ENCODE results near the gene PITPNM1.
A peak's percentile ranks its signal among the peaks of the same experiment; 100 is the strongest.
"Not testable (repeated sequence)": the region's sequence is repeated elsewhere in the genome, so short reads cannot be mapped to it uniquely, and the experiment has no call there.

The PITPNM1 gene

DNA sequence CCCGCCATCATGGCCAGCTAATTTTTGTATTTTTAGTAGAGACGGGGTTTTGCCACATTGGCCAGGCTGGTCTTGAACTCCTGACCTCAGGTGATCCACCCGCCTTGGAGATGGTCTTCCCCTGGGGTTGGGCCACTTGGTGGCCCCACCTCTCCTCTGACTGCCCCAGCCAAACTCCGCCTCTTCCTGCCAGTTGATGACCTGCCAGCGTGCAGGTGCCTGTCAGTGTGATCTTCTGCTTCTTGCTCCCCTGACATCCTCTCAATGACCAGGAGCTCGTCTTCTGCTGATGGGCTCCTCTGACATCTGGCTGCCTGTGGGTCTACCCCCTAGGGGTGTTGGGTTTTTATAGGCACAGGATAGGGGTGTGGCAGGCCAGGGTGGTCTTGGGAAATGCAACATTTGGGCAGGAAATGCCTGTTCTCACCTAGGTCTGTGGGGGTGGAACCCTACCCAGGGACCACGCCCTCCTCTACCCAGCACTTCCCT is 19.2 kb downstream of the PITPNM1 start:
- not testable (repeated sequence) for DNase-seq

DNA sequence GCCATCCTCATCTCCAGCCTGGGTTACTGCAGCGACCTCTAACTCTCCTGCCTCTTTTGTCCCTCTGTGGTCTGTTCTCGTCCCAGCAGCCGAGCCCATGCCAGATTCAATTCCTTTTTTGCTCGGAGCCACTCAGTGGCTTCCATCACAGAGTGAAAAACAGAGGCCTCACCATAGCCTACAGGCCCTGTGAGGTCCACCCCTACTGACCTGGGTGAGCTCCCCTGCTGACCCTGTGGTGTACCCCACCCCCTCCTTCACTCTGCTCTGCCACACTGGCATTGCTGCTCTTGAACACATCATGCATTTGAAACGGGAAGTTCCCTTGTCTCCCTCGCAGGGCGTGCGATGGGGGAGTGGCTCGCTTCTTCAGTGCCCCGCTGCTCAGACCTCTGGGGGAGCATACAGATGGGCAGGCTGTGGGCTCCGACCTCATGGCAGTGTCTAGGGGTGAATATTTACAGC is 20.3 kb downstream of the PITPNM1 start:
- DNase-seq: no peak

DNA sequence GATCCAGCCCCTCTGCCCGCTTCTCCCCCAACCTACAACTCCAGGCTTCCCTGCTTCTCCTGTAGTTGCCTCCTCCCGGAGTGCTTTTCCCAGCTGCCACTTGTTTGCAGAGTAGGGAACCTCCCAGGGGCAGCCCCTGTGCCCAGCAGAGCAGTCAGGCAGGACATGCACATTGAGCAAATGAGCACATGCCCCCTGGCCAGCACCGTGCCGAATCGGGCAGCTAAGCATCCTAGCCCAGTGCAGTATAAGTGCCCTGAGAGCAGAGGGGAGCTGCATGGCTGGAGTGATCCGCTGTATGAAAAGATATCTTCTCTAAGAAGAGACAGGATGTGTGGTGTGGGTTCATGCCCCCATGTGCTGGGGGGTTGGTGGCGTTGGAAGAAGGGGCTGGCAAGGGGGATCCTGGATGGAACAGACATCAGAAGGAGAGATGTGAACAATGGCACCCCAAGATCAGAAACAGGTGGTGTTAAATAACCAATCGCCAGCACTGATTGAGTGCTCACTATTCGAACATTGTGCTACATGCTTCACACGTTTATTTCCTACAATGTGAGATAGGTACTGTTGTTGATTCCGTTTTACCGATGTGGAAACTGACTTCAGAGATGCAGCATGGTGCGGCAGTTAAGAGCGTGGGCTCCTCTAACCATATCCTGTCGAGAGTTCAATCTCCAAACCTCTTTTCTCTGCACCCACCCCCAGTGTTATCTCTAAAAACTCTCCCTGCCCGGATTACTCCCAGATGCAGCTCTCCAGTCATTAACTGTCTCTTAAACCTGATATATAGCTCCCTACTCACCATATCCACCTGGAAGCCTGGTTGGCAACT is 21.1 kb downstream of the PITPNM1 start:
- DNase-seq: no peak

DNA sequence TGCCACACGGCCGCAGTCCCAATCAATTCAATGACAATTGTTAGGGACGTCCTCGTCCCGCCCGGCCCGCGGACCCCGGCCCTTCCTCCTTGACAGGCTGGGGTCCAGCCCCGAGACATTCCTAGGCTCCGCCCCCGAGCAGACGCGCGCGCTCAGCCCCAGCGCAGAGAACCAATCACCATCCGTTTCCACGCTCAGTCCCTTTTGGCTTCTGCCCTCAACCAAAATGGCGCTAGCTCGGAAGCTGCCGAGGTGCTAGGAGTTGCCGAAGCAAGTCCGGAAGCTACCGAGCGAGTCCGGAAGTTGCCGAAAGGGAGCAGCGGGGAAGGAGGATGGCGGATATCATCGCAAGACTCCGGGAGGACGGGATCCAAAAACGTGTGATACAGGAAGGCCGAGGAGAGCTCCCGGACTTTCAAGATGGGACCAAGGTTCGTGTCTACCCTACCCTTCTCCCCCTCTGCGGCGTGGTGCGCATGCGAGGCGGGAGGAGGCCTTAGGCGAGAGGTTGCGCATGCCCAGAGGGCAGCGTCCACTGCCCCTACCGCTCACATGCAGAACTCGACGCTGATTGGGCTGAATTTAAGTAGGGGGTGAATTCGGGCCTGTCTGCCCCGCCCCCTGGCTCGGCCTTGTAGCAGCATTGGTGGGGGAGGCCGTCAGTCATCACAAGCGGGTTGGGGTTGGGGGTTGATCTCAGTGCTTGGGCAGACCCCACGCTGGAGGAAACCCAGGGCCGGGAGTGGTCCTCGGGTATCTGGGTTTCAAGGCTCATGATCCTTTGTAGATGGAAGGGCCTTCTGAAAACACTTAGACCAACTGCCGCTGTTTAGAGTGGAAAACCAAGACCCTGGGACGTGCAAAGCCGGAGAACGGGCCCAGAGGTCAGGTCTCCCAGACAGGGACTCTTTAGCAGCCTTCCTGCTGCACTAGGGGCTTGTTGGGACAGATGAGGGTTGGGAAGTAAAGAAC is 22.1 kb downstream of the PITPNM1 start, which contains the start of gene AIP:
AIP (plus strand) TSS at position 200 of the 972 bp plus-strand sequence; CDS start at position 333, 133 bp downstream.
- DNase-seq: peak; percentile 97

DNA sequence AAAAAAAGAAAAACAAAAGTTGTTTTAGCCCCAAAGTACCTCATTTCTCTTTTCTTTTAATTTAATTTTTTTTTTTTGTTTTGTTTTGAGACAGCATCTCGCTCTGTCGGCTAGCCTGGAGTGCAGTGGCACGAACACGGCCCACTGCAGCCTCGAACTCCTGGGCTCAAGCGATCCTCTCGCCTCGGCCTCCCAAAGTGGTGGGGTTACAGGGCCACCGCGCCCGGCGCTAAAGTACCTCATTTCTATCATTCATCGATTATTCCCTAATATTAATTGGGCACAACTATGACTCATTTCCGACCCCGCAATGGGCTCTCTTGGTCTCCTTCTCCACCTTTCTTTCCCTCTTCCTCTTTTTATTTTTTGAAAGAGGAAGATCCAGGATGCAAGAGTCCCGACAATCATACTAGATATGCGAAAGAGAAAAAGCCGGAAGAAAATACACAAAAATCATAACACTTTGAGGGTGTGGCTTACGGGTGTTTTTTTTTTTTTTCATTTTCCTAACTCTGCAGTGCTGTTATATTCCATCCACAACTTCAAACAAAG is 22.8 kb downstream of the PITPNM1 start:
- DNase-seq: no peak

DNA sequence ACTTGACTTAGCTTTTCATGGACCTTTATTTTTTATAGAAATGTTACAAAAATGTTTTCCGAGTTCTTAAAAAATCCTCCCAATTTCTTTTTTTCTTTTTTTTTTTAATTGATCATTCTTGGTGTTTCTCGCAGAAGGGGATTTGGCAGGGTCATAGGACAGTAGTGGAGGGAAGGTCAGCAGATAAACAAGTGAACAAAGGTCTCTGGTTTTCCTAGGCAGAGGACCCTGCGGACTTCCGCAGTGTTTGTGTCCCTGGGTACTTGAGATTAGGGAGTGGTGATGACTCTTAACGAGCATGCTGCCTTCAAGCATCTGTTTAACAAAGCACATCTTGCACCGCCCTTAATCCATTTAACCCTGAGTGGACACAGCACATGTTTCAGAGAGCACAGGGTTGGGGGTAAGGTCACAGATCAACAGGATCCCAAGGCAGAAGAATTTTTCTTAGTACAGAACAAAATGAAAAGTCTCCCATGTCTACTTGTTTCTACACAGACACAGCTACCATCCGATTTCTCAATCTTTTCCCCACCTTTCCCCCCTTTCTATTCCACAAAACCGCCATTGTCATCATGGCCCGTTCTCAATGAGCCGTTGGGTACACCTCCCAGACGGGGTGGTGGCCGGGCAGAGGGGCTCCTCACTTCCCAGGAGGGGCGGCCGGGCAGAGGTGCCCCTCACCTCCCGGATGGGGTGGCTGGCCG is 27.7 kb downstream of the PITPNM1 start:
- not testable (repeated sequence) for DNase-seq

DNA sequence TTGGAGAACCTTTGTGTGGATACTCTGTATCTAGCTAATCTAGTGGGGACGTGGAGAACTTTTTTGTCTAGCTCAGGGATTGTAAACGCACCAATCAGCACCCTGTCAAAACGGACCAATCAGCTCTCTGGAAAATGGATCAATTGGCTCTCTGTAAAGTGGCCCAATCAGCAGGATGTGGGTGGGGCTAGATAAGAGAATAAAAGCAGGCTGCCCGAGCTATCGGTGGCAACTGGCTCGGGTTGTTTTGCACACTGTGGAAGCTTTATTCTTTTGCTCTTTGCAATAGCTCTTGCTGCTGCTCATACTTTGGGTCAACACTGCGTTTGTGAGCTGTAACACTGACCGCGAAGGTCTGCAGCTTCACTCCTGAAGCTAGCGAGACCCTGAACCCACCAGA is 28.5 kb downstream of the PITPNM1 start:
- not testable (repeated sequence) for DNase-seq

DNA sequence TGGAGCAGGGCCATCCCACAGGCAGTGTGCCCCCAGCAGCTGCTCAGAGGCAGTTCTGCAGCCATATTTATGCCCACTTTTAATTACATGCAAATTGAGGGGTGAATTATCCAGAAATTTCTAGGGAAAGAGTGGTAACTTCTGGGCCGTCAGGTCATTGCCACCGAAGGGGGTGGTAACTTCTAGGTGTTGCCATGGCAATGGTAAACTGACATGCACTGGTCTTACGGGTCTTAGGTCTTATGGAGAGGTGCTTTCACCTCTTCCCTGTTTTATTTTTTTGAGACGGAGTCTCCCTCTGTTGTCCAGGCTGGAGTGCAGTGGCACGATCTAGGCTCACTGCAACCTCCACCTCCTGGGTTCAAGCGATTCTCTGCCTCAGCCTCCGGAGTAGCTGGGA is 32.3 kb downstream of the PITPNM1 start:
- no peak for DNase-seq

DNA sequence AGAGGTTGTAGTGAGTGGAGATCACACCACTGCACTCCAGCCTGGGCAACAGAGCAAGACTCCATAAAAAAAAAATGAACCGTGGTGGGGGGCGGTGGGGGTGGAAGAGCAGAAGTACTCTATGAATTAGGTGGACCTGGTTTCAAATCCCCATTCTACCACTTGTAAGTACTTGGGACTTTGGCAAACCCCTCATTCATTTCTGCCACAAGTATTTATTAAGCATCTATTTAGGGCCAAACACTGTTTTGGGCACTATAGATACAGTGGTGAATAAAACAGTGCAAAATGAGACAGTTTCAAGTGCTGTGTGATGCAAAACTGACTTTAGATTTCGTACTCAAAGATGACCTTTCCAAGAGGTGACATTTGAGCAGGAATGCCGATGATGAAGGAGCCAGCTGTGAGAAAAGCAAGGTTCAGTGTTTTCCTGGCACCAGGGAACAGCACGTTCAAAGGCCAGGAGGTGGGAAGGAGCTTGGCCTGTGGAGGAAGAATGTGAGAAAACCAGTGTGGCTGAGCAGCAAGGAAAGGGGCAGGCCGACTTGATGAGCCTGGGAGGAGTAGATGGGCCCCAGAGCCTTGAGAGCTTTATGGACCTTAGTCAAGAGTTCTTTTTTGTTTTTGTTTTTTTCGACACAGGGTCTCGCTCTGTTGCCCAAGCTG is 34.7 kb downstream of the PITPNM1 start:
- DNase-seq: no peak

DNA sequence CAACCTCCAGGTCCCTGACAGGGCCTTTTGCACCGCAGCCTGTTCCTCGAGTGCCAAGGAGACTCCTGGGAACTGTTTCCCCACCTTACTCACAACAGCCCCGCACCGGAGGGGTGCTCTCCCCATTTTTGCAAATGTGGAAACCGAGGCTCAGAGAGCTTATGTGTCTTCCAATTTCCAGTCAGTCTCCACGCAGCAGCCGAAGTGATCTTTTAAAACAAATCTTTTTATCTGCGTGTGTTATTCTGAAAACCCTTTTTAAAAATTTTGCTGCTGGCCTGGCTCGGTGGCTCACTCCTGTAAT is 35.7 kb downstream of the PITPNM1 start:
- no peak for DNase-seq

DNA sequence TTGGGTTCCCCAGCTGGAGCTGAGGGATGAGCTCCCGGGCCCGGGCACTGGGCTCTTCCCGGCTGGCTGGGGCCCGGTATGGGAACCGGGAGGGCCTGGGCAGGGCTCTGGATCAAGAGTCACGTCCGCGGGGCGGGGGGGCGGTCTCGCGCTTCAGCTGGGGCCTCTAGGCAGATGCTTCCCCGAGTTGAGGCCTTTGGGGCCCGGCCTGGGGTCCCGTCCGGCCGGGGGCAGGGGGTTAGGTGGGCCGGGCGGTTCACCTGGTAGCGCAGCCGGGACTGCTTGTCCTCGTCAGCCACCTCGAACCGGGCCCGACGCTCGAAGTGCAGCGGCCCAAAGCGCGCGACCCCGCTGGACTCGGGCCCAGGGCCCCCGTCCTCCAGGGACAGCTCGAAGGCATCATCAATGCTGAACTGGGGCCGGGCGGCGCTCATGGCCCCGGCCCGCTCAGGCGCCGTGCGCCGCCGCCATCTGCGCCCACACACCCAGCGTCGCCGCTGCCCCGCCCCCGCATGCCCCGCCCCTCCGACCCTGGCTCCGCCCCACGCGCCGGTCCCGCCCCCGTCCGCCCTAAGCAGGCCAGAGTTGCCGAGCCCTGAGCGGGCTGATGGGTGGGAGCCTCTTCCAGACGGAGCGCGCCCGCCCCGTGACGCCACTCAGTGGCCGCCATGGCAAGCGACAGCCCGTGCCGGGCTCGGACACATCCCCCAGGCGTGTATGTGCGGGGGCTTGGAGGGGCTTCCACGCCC is 36.2 kb downstream of the PITPNM1 start, which contains the start of gene TMEM134:
TMEM134 (minus strand) TSS at position 493 of the 749 bp plus-strand sequence; CDS start at position 434, 59 bp downstream.
- peak; percentile 94 for DNase-seq

DNA sequence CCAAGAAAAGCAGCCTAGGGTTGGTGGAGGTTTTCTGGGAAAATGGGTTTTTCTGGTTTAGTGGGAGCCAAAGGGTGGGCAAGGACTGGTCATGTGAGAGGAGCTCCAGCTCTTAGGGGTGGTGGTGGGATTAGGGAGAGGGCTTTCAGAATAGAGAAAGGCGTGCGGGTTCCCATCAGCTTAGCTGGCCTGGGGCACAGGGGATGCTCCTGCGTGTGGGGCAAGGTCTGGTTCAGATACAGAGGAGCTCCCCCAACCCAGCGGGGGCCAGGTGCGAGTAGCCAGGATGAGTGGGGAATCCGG is 36.8 kb downstream of the PITPNM1 start:
- peak; percentile 30 for DNase-seq

DNA sequence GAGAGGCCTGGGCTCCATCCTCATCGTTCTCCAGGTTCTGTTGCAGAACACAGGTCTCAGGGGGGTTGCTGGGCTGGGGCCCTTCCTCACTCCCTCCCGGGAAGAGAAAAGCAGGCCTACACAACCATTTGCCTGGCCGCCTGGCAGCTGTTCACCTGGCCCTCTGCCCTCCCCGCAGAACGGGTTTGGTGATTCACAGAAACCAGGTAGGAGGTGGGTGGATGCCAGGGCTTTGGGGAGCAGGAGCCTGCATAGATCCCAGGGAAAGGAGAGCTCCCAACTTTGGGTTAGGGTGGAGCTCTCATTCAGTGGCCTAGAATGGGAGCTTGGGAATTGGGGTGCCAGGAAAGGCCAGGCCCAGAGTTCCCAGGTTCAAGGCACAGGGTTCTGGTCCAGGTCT is 37.1 kb downstream of the PITPNM1 start:
- no peak for DNase-seq

DNA sequence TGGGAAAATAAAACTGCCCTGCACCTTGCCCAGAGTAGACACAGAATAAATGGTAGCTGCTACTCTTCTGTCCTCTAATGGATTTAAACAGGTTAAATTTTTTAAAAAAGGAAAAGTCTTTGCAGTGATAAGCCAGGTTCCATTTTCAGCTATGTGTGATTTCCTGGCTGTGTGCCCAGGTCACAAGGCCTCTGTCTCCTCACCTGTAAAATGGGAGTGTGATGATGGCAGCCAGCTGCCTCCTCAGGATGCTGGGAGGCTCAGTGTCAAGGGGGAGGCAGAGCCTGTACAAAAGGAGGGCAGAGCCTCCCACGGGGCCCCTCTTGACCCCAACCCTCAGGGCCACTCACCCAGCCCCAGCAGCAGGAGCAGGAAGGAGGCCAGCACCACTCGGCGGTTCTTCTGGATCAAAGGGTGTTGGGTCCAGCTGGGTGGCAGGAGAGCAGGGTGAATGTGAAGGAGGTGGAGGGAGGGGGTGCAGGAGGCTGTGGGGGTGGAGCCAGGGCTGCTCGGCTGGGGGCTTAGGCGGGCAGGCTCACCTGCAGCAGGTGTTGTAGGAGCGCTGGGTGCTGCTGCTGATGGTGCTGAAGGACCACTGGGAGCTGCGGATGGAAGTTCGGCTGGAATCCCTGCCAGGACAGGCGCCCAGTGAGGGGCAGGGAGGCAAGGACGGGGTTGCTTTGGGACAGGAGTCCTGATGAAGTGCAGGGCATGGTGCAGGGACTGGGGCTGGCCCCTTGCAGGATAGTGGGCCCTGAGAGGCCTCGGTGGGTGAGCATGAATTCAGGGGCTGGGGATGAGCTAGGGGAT is 38.0 kb downstream of the PITPNM1 start:
- DNase-seq: no peak

DNA sequence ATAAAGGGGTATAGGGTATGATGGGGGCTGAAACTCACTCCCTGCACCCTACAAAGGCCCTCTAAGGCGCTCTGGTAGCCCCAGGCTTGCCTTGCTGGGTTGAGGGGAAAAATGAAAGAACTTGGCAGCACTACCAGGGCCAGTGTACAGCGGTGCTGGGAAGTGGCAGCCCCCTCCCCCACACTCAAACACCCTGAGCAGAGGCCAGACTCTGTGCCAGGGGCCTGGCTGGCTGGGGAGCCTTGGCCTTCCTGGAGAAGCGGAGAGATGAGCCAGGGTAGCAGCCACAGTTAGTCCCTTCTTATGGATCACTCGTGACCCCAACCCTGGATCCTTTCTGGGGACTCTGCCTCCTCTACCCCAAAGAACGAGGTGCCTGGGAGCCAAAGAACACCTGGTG is 38.8 kb downstream of the PITPNM1 start:
- DNase-seq: no peak

DNA sequence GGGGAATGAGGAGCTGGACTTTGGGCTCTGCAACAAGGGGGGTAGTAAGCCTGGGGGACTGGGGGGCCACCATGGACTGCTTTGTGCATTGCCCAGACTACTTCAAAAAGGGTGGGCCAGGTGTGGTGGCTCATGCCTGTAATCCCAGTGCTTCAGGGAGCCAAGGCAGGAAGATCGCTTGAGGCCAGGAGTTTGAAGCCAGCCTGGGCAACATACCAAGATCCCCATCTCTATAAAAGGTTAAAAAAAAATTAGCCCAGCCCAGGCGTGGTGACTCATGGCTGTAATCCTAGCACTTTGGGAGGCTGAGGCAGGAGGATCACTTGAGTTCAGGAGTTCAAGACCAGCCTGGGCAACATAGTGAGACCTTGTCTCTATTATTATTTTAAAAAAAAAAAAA is 39.6 kb downstream of the PITPNM1 start:
- DNase-seq: not testable (repeated sequence)

DNA sequence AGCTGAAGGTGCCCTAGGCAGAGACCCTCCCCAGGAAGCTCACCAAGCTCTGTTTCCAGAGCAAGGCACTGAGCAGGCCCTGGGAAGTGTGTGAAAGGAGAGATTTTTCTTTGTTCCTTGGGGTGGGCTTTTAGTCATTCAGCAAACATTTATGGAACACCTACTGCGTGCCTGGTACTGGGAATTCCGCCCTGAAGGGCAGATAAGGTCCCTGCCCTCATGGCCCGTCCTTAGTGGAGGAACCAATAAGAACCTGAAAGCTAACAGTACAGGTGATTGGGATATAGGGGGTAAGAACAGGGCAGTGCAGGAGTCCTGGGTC is 40.0 kb downstream of the PITPNM1 start:
- DNase-seq: no peak

DNA sequence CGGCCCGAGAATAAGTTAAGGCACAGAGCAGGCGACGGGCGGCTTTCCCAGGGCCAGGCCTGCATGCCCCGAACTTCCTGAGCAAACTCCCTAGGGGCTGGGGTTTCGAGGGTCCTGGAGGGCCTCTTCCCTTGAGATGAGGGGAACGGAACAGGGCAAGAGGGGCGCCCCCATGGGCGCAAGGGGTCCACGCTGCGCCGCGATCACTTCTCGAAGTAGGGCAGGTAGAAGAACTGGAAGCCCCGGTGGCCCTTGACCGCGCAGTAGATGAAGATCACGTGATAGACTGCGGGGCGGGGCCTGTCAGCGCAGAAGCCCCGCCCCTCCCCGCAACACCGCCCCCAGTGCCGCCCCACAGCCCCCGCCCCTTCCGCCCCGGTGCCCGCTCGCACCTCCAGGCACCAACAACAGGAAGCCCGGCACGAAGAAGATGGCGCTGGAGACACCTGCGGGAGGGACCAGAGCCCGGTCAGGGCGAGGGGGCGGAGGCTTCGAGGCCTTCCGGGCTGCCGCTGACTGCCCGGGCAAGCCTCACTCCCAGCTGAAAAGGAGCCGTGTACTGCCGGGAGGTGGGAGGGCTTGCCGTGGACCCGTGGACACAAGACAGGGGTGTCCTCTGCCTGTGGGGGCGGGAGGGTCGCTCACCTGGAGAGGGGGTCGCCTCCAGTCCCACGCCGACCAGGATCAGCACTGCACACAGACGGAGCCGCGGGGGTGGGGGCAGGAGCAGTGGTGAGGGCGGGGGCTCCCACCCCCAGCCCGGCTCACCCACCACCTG is 40.6 kb downstream of the PITPNM1 start:
- DNase-seq: peak; percentile 60

DNA sequence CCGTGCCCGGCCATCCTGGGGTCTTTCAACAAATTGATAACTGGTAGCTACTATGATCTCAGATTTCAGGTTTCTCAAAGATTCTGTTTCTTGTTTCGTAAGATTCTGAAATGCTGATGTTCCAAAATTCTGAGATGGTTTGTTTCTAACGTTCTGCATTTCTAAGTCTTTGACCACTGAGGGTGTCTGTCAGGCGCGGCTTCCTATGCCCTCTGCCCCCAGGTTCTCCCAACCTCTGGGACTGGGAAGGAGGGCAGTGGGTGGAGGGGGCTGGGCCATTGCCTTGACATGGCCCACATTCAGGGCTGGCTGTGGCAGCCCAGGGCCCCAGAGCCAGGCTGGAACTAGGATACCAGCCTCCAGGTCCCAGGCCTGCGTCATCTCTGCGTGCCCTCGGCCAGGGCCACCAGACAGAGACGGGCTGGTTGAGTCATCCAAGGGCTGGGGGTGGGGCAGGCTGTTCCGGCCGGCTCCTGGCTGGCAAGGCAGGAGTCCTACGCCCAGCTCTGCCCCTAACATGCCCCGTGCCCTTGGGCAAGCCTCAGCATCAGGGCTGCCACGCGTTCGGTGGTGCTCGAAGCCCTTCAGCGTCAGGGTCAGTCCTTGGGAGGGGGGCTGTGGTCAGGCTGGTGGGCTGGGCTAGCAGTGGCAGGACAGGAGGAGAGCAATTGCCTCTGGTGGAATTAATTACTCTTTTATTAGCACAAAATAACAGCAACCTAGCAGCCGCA is 41.3 kb downstream of the PITPNM1 start:
- DNase-seq: no peak

Data from NCI-H82 (cell line).